Colonic mucosa (tissue), 4 donors: Measurements from ENCODE around the gene DAZL. TPM values are rescaled to one million over a fixed set of nuclear protein-coding genes. Genes with fewer than 3 reads are reported as not detected.

Source experiments
- DNase-seq: peaks from one replicate; pipeline ENCODE4 v3.0.0-alpha.2; 2020
- H3K27ac ChIP-seq: fragments of 200-600 bp; one replicate; pipeline ENCODE4 v1.8.0; 2021
- H3K27me3 ChIP-seq: fragments of 200-600 bp; one replicate; pipeline ENCODE4 v1.8.0; 2021
- H3K36me3 ChIP-seq: fragments of 200-600 bp; one replicate; pipeline ENCODE4 v1.8.0; 2021
- H3K4me1 ChIP-seq: fragments of 200-600 bp; one replicate; pipeline ENCODE4 v1.8.0; 2021; ENCODE audit warnings: mild to moderate bottlenecking
- H3K4me3 ChIP-seq: fragments of 200-600 bp; one replicate; pipeline ENCODE4 v1.8.0; 2021
- H3K9ac ChIP-seq, 2 donors: one replicate each; pipeline ENCODE4 v1.7.0; 2013; ENCODE audit warnings: control low read depth in 2 of 2, low read depth in 2 of 2, low read length in 2 of 2
- H3K9me3 ChIP-seq: fragments of 200-600 bp; one replicate; pipeline ENCODE4 v1.8.0; 2021
- CTCF ChIP-seq: fragments of 200-600 bp; IDR thresholded peaks from one replicate; pipeline ENCODE4 v1.8.0; 2022; ENCODE audit warnings: antibody characterized with exemption, mild to moderate bottlenecking
- intact Hi-C: fragments of 100-400 bp; cut with DNase I; formaldehyde crosslinking; loops from one replicate; pipeline ENCODE4 v1.14.1; 2022
- total RNA-seq, 2 donors: library from RNA; stranded (reverse); fragmentation: NEBNext Ultra II Directional in 1 of 2; extraction: Animal tissue kit (Norgen Biotek cat#: 25700) in 1 of 2; gene quantifications; one replicate each; pipeline ENCODE4 v1.2.1, GENCODE V29; 2021
- donor health status: healthy.
- donor health status: DM: no; HTN: no; CAD: no.
- donor health status: DM: no; HTN: no; CAD: no.

DAZL gene
- total RNA-seq, 2 donors from 2014 or later = not detected

GRCh38 chr3:16609927-16610580 lies 4.8 kb upstream of the DAZL start:
- intact Hi-C loops = loop anchor here (10.0 kb wide), 3 partner anchors 425 to 1235 kb away; no protein-coding TSS in a partner anchor
- Histone ChIP-seq H3K4me1 (no peaks in the 10 kb centered on the region), H3K36me3 (no peaks in the 10 kb centered on the region), H3K9ac (no peak overlapping the region), H3K9me3 (no peaks in the 10 kb centered on the region), H3K27ac (no peak overlapping the region), H3K4me3 (no peak overlapping the region), H3K27me3 (no peaks in the 10 kb centered on the region)
- no peak for DNase-seq
- no peak for TF ChIP-seq CTCF

GRCh38 chr3:16608816-16609215 lies 3.6 kb upstream of the DAZL start:
- TF ChIP-seq CTCF = no peak
- no peaks in the 10 kb centered on the region for H3K36me3 ChIP-seq
- H3K4me1 ChIP-seq = no peaks in the 10 kb centered on the region
- H3K9me3 ChIP-seq = no peaks in the 10 kb centered on the region
- H3K27me3 ChIP-seq = no peaks in the 10 kb centered on the region
- no peak overlapping the region for H3K4me3 ChIP-seq
- no peak for DNase-seq
- intact Hi-C loops = loop anchor here (10.0 kb wide), 3 partner anchors 426 to 1236 kb away; no protein-coding TSS in a partner anchor
- H3K27ac ChIP-seq = no peak overlapping the region
- no peak overlapping the region for H3K9ac ChIP-seq

- intact Hi-C loops = loop anchor here (10.0 kb wide), 3 partner anchors 427 to 1237 kb away; no protein-coding TSS in a partner anchor
- Histone ChIP-seq H3K27me3 (no peaks in the 10 kb centered on the region), H3K4me1 (no peaks in the 10 kb centered on the region), H3K9me3 (no peaks in the 10 kb centered on the region), H3K4me3 (no peak overlapping the region), H3K27ac (no peak overlapping the region), H3K9ac (no peak overlapping the region), H3K36me3 (no peaks in the 10 kb centered on the region)
- no peak for TF ChIP-seq CTCF
- DNase-seq = no peak
These were observed 2.5 kb upstream of the DAZL start for GRCh38 chr3:16607718-16608117.

GRCh38 chr3:16606398-16606797 lies 1.2 kb upstream of the DAZL start:
- no peaks in the 10 kb centered on the region for H3K36me3 ChIP-seq
- no peak overlapping the region for H3K4me3 ChIP-seq
- intact Hi-C loops = loop anchor here (10.0 kb wide), 3 partner anchors 428 to 1238 kb away; no protein-coding TSS in a partner anchor
- H3K9me3 ChIP-seq = no peaks in the 10 kb centered on the region
- DNase-seq = no peak
- H3K4me1 ChIP-seq = no peaks in the 10 kb centered on the region
- TF ChIP-seq CTCF = no peak
- H3K9ac ChIP-seq = no peak overlapping the region
- no peaks in the 10 kb centered on the region for H3K27me3 ChIP-seq
- no peak overlapping the region for H3K27ac ChIP-seq

GRCh38 chr3:16605966-16606365 lies 743 bp upstream of the DAZL start:
- intact Hi-C loops = loop anchor here (10.0 kb wide), 3 partner anchors 429 to 1239 kb away; no protein-coding TSS in a partner anchor
- Histone ChIP-seq H3K9me3 (no peaks in the 10 kb centered on the region), H3K27ac (no peak overlapping the region), H3K4me3 (no peak overlapping the region), H3K36me3 (no peaks in the 10 kb centered on the region), H3K4me1 (no peaks in the 10 kb centered on the region), H3K9ac (no peak overlapping the region), H3K27me3 (no peaks in the 10 kb centered on the region)
- DNase-seq = no peak
- no peak for TF ChIP-seq CTCF
